ENCODE data around the gene PRKAB1. TPM values are rescaled to one million over a fixed set of nuclear protein-coding genes. Genes with fewer than 3 reads are reported as not detected.
A peak's percentile ranks its signal among the peaks of the same experiment; 100 is the strongest.

The PRKAB1 gene
- total and polyA plus RNA-seq, 9 of the 15 experiments (the other 6 are each of a cell fraction or from before 2014, with no cell fraction given) = 32.6 to 94.2 (median 63.8) TPM

- no peak; the same call in 1 of the 2 replicates for TF ChIP-seq ZNF609 (CRISPR knock-in tag; IDR thresholded peaks at IDR 0.05; ENCODE audit: borderline replicate concordance)
- peak; percentile 92 for TF ChIP-seq NEUROD1 (IDR thresholded peaks at IDR 0.05; ENCODE audit: borderline replicate concordance, low read depth, low read length, partially characterized antibody)
- TF ChIP-seq U2AF2 (optimal IDR thresholded peaks at IDR 0.05; ENCODE audit: low read depth, low read length) = no peak
- TF ChIP-seq MTA3 (IDR thresholded peaks at IDR 0.05; ENCODE audit: borderline replicate concordance) = peak; percentile 95
- TF ChIP-seq TRIM28 (IDR thresholded peaks at IDR 0.05) = peak; percentile 78
- TF ChIP-seq TAF9B (IDR thresholded peaks at IDR 0.05; ENCODE audit: partially characterized antibody) = peak; percentile 66
- peak; percentile 73; the same call in 1 of the 2 replicates for TF ChIP-seq HBP1 (CRISPR knock-in tag; IDR thresholded peaks at IDR 0.05)
- peak; percentile 90 for TF ChIP-seq MBD2 (IDR thresholded peaks at IDR 0.05; ENCODE audit: borderline replicate concordance, low read depth)
- peak; percentile 41; the same call in 1 of the 2 replicates for TF ChIP-seq LCOR (CRISPR knock-in tag; IDR thresholded peaks at IDR 0.05)
- TF ChIP-seq ZNF639 (CRISPR knock-in tag; conservative IDR thresholded peaks at IDR 0.05 in 1 of 2, IDR thresholded peaks at IDR 0.05 in 1 of 2) = peak in 1 of 2 experiments; percentile 98; a peak in 2 of 4 replicates
- peak; percentile 99 for TF ChIP-seq ZNF644 (tag; IDR thresholded peaks at IDR 0.05; ENCODE audit: low read depth)
- no peak; the same call in 1 of the 2 replicates for TF ChIP-seq YBX1 (IDR thresholded peaks at IDR 0.05)
- peak; percentile 100 for TF ChIP-seq SOX6 (IDR thresholded peaks at IDR 0.05)
- peak; percentile 93; the same call in 1 of the 2 replicates for TF ChIP-seq MTA1 (IDR thresholded peaks at IDR 0.05; ENCODE audit: borderline replicate concordance)
- TF ChIP-seq COPS2 (conservative IDR thresholded peaks at IDR 0.05) = no peak
- peak; percentile 91 for TF ChIP-seq MYC (IDR thresholded peaks at IDR 0.05; ENCODE audit: low read depth, low read length)
- TF ChIP-seq MYC (CRISPR knock-in tag; IDR thresholded peaks at IDR 0.05; ENCODE audit: borderline replicate concordance, low read depth) = no peak
- peak in 1 of 2 experiments; percentile 51; a peak in 1 of 3 replicates for TF ChIP-seq CBX3 (IDR thresholded peaks at IDR 0.05; ENCODE audit: borderline replicate concordance in 1 of 2, low read length in 2 of 2)
- TF ChIP-seq ETV6 (IDR thresholded peaks at IDR 0.05; ENCODE audit: borderline replicate concordance in 1 of 2, low read depth in 2 of 2, low read length in 1 of 2) = peak in 1 of 2 experiments; percentile 89; a peak in 2 of 4 replicates
- no peak for TF ChIP-seq ETV6 (CRISPR knock-in tag; IDR thresholded peaks at IDR 0.05; ENCODE audit: borderline replicate concordance)
Observed at GRCh38 chr12:119665164-119665929, 2.6 kb upstream of the PRKAB1 start (continued).

Measured in K562 (cell line).